Hematopoietic multipotent progenitor cell treated with erythropoietin and hydrocortisone succinate and interleukin-3 and kit ligand, for 4 days (in vitro differentiated cells): Measurements from ENCODE around the gene CDH4.
"Not testable (repeated sequence)": the region's sequence is repeated elsewhere in the genome, so short reads cannot be mapped to it uniquely, and the experiment has no call there.

Experiments used
- DNase-seq: peaks from one replicate; pipeline ENCODE4 v3.0.0-alpha.2; 2015

Gene CDH4

DNA sequence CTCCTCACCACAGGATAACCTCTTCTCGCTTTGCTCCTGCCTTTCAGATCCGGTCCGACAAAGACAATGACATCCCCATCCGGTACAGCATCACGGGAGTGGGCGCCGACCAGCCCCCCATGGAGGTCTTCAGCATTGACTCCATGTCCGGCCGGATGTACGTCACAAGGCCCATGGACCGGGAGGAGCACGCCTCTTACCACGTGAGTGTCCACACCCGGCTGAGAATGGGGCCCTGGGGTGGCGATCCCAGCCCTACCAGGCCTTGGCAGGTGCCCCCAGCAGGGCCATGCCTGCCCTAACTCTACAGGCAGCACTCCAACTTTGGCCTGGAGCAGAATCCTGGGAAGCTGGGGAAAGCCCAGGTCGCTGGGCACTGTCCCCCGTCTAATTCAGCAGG lies 592.6 kb downstream of the CDH4 start:
- no peak for DNase-seq

DNA sequence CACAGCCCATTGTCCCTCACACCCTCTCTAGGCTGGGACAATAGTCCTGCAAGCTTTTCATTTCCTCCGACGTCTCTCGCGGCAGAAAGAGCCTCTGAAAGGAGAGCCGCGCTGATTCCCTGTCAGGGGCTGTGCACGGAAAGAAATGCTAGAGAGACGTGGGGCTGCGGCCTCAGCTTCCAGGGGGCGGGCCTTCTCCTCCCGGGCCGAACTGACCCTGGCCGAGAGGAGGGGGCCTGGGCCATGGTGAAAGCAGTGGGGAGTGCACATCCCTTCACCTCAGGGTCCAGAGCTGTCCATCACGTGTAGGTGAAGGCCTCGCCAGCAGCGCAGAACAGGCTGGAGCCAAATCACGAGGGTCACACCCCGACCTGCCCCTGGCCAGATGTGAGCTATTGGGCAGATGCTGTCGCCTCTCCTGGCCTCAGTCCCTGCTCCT lies 593.2 kb downstream of the CDH4 start:
- DNase-seq: no peak

DNA sequence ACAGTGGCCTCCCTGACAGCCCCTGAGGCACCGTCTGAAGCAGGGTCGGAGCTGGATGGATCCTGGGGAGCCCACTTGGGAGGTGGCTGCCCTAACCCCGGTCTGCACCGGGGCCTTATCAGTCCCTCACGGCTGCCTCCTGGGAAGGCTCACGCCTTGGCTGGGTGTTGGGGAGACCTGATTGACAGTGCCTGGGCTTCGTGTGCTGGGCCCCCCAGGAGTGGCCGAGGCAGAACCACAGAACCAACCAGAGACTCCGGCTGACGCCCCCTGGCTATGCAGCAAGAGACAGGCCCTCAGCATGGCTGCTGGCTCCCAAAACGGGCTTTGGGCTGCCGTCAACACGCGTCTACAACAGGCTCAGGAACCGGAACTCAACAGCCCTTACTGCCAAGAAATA lies 594.0 kb downstream of the CDH4 start:
- no peak for DNase-seq

DNA sequence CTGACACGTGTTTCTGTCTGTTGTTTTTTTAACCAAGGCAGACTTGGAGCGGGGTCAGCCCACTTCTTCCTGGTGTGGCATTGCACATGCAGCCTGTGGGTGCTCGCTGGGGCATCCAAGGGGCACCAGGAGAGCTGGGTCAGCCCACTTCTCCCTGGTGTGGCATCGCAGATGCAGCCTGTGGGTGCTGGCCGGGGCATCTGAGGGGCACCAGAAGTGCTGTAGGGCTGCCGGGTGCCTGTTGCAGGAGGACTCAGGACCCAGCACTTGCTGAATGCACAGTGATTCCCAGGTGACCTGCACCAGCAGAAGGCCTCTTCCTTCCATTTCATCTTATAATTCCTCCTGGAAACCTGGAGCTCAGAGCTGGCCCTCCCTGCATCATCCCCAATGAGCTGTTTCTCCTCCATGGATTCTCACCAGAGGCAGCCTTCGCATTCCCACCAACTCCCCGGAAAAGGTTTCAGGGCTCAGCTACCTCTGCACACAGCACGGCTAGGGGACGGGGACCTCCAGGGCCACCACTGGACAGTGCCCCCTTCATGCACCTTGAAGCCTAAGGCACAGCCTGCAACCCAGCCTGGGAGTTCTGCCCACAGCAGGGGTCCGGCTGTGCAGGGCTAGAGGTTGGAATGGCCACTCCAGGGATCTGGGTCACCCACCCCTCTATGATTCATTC lies 594.8 kb downstream of the CDH4 start:
- no peak for DNase-seq

DNA sequence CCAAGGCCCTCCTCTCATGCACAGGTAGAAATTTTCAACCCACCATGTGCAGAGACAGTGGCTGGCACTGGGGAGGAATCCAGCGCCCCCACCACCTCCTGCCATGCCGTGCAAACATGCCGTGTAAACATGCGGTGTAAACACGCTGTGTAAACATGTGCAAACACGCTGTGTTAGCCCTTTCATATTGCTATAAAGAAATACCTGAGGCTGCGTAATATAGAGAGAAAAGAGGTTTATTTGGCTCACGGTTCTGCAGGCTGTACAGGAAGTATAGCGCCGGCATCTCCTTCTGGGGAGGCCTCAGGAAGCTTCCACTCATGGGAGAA lies 595.3 kb downstream of the CDH4 start:
- DNase-seq: no peak

DNA sequence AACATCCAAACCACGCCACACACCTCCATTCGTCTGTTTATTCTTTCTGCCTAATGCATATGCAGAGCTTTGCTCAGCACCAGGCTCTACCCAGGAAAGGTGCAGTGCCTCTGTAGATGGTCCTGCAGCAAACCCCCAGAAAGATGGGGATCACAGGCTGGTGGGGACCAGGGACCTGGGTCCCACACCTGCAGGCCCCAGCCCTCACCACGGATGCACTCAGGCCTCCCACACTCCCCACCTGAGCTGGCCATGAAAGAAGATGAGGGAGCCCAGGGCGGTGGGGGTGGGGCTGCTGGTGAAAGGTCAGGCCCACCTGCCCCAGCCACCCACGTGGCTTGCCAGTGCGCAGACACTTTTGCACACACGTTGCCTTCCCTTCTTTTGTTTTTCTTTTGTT lies 595.9 kb downstream of the CDH4 start:
- no peak for DNase-seq

DNA sequence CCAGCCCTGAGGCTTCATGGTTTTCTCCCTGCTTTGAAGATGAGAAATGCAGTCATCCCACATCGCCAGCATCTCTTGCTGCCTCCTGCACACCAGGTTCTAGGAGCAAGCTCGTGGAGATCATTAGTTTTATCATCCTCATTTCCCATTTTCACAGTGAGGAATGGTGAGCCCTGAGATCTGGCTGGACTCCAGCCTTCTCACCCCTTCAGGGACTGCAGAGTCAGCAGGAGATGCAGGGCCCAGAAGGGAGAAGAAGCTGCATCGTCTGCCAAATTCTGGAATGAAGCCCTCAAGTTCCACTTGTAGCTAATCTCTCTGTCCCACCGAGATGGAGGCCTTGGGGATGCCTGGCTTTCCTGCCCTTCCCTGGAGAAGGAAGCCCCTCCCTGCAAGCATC lies 596.8 kb downstream of the CDH4 start:
- DNase-seq: no peak

DNA sequence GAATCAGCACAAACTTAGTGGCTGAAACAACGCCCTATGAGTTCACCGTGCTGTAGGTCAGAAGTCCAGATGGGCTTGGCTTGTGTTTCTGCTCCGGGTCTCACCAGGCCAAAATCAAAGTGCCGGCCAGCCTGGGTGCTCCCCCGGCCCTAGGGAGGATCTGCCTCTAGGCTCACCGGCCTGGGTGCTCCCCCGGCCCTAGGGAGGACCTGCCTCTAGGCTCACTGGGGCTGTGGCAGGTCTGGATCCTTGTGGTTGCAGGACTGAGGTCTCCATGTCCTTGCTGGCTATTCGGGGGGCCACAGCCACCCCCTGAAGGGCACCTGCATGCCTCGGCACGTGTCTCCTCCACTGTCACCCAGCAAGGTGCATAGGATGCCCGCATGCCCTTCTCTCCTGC lies 597.3 kb downstream of the CDH4 start:
- no peak for DNase-seq

DNA sequence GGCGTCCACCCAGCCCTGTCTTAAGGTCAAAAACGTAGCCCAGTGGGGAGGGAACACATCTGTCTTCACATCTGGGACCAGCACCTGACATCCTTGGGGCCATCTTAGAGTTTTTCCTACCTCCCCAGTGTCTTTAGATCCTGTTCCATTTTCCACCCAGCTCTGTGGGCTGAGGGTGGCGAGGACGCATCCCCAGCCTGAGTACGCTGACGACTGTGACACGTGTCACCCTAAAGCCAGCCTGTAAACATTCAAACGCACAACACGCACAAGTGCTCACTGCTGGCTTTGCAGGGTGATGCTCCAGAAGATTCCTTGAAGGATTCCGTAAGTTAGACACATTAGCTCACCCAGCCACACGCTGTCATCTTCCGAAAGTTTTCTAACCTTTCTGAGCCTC lies 597.8 kb downstream of the CDH4 start:
- no peak for DNase-seq

DNA sequence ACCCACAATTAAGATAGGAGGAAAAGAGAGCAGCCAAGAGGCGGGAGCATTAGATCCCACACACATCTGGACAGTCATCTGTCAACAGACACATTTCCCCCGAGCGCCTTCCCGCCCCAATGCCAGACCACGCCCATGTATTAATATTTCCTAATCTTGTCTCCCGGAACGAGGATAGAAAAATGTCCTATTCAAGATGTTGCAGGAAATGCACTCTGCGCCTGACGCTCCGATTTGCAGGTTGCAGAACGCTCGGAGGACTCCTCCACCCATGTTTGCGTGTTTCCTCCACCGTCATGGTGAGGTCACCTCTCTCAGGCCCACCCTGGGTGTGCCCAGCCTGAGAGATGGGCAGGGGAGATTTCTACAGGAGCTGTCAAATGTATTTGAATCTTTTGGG lies 598.4 kb downstream of the CDH4 start:
- no peak for DNase-seq

DNA sequence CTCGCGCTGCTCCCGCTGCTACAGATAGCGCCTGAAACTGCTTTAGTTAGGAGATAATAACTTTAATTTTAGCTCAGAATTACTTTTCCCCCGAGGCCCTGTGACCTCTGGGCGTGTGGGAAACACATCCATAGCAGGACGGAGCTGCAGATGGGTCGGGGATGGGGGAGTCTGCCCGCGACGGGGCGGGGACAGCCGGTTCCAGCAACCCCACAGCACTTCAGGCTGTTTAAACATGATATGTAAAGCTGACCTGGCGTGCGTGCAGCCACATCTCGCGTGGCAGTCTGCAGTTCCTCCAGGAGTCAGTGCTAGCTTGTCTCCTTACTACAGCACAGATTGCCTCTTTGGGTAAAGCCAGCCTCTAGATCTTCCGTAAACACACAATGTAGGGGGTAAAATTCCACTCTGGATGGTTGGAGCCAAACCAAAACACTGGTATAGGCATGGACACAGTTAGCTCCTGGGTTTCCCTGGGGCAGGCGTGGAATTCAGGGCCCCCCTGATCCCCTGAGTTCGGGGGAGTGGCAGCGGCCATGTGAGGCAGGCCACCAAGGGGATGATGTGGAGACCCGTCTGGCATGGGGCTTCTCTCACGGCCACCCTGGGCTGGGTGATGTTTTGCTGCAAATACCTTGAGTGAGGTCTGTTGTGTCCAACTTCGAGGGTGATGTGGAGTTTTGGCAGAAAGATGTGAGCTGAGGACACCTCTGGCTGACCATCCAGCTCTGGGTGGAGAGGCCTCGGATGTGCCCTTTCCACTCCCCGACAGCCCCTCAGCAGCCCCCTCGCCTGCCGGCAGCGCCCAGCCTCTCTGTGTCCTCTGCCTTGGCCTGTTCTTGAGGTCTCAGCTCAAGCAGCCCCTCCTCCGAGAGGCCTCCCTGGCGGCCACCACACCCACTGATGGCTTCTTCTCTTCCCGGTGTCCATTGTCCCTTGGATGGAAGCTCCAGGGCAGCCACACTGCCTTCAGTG lies 599.2 kb downstream of the CDH4 start:
- no peak for DNase-seq

DNA sequence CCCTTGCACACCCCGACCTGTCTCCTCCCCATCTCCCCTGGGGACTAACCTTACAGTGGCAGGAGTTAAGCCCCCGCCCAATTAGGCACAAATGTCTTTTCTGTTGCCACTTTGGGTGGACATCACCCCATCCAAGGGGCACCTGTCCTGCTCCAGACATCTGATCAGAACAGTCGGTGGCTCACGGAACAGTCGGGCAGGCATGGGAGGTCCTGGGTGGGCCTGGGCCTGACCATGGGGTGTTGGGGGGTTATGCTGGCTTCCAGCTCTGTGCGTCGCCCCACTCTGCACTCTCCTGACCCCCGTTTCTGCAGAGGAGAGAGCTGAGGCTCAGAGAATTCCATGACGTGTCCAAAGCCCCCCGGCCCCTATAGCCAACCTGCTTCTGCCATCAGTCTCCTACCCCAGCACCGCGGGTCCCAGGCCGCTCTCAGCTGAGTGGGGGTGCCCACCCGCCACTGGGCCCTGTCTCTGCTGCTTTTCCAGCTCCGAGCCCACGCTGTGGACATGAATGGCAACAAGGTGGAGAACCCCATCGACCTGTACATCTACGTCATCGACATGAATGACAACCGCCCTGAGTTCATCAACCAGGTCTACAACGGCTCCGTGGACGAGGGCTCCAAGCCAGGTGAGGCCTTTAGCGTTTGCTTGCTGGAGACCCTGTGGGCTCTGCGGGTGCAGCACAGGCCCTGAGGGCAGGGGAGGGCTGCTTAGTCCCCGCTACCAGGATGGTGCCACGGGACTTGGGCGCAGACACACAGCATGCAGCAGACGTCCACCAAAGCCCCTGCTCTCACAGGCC lies 600.4 kb downstream of the CDH4 start:
- no peak for DNase-seq

DNA sequence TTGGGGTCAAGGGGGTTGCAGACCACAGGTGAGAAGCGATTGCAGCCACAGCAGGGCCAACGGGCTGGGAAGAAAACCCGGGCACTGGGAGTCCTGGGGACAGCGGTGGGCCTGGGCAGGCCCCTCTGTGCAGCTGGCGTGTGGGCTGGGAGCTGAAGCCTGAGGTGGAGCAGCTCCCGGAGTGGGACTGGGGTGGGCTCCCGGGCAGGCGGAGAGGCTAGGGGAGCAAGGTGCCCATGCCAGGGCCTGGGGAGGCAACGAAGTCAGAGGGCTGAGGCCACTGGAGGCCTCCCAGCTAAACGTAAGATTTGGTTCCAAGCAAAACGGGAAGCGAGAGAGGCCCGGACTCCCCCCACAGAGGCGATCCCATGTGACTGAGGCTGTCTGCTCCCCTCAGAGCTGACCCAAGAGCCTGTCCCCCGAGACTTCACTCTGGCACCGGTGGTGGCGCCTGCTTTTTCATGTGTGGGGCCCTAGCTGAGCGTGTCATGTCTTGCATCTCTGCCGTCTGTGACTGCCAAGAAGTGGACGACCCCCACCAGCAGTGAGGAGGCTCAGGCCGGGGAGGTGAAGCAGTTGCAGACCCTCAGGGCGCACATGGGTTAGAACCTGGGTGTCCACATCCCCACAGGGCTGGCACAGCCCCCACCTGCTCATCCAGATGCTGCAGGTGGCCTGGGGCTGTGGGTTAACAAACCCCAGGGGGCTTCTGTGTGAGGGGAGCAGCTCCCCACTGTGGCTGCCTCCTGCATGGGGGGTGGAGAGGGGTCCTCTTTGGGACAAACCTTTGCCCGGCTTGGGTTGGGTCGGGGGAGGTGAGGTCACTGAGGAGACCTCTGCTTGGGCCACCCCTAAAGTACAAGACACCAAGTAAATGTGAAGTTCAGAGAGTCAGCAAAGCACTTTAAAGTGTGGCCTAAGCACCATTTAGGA lies 601.3 kb downstream of the CDH4 start:
- DNase-seq: no peak

DNA sequence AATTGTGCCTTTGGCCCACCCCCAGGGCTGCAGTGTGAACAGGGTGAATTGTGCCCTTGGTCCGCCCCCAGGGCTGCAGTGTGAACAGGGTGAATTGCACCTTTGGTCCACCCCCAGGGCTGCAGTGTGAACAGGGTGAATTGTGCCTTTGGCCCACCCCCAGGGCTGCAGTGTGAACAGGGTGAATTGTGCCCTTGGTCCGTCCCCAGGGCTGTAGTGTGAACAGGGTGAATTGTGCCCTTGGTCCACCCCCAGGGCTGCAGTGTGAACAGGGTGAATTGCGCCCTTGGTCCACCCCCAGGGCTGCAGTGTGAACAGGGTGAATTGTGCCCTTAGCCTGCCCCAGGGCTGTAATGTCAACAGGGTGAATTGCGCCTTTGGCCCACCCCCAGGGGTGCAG lies 602.5 kb downstream of the CDH4 start:
- not testable (repeated sequence) for DNase-seq

DNA sequence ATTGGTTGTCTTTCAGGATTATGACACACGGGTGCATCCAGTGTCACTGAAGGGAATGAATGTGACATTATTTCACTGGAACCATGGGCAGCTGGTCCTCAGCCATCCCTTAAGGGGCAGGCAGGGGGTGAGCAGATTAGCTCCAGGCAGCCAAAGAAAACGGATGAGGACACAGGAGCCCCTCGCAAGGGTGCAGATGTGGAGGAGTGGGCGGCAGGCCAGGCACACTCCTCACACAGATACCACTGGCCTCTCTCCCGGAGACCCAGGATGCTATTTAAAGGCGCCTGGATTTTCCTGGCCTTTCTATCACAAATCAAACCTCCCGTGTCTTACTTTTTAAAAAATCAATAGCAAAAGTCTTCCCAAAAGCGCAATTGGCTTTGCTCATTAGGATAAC lies 603.2 kb downstream of the CDH4 start:
- DNase-seq: no peak

DNA sequence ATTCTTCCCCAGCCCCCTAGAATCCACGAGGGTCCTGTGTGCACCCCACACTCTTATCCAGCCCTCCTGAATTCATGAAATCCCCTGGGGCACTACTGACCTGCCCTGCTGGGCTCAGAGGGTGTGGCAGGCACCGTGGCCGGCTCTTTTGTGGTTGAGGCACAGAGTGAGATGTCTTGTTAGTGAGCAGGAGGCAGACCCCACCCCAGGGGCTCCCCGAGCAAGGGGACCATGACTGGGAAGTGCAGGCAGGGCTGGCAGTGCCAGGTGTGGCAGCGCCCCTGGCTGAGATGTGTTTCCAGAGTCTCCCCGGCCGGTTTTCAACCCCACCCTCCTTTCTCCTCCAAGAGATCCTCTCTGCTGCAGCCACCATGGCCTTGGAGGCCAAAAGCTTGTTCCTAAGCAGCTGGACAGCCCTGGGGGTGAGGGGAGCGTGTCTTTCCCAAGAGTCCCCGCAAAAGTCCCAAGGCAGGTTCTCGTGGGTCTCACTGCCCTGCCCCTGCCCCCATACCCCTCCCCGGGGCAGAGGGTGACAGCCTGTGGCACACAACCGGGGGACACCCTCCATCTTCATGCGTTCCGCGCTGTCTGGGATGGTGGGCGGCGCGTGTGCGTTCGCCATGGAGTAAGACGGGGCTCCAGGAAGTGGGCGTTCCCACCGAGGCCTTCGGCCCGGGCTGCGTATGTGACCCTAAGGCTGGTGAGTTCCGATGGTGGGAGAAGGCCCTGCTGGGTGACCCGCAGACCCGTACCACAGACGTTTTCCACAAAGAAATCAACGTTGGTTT lies 604.8 kb downstream of the CDH4 start:
- DNase-seq: no peak

DNA sequence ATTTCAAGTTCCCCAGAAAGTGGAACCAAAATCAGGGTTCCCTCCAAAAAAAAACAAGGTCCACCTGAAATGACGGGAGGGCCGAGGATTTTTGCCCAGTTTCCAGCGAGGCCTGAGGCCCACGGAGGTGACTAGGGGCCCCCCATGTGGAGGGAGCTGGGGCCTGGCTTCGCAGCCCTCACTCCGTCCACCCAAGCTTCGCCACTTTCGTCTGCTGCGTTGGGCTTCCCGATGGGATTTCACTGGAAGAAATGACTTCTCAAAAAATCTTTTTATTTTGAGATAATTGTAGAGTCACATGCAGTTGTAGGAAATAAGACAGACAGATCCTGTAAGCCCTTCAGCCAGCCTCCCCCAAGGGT lies 605.3 kb downstream of the CDH4 start:
- DNase-seq: no peak

DNA sequence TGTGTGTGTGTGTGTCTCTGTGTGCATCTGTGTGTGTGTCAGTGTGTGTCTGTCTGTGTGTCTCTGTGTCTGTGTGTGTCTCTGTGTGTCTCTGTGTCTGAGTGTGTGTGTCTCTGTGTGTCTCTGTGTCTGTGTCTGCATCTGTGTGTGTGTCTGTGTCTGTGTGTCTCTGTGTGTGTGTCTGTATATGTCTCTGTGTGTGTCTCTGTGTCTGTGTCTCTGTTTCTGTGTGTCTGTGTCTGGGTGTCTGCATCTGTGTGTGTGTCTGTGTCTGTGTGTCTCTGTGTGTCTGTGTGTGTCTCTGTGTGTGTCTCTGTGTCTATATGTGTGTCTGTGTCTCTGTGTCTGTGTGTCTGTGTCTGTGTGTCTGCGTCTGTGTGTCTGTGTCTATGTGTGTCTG lies 605.8 kb downstream of the CDH4 start:
- DNase-seq: no peak

DNA sequence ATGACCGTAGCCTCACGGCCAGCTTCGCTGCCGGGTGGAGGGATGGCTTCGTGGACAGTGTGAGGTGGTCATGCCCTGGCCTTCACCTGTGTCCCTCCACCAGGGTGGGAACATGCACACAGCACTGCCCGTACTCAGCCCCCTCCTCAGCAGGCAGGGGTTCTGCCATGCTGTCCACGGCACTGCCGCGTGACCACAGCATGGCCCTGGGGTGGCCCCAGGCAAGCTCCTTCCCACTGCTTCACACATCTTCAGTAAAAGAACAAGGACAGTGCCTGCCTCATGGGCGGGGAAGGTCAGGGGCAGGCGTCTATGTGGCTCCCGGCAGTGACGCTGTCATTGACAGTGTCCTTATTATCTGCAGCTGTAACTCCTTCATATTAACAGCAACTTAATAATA lies 607.7 kb downstream of the CDH4 start:
- DNase-seq: no peak

DNA sequence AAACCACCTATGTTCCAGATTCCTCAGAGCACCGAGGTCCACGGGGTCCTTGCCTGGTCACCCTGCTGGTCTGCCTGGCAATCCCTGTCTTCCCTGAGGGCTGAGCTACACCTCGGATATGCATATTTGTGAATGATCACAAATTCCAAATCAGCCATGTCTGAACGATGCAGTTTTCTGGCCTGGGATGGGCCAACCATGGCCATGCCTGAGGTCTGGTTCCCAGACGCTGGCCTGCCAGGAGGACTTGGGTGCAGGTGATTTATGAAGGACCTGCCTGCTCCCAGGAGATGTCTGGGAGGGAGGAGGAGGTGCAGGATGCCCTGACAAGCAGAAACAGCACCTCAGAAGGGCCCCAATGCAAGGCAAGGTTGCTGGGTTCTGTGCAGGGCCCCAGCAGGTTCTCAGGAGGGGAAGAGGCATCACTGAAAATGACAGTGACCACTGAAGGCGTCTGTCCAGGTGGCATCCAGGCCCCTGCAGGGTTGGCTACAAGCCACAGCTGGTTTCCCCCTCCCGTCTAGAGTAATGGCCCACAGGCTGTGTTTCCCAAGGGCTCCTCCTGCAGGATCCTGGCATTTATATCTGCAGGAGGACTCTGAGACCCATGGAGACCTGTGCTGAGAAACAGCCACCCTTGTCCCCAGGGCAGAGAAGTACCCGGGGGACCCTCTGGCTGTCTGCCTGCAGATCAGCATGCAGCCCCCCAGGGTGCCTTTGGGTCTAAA lies 608.4 kb downstream of the CDH4 start:
- no peak for DNase-seq
